ENCODE results near the gene MPV17L2. TPM values are rescaled to one million over a fixed set of nuclear protein-coding genes. Genes with fewer than 3 reads are reported as not detected.
A peak's percentile ranks its signal among the peaks of the same experiment; 100 is the strongest.

MPV17L2 gene
- total RNA-seq, 1 donor from 2014 or later, result 17.2 TPM

DNA sequence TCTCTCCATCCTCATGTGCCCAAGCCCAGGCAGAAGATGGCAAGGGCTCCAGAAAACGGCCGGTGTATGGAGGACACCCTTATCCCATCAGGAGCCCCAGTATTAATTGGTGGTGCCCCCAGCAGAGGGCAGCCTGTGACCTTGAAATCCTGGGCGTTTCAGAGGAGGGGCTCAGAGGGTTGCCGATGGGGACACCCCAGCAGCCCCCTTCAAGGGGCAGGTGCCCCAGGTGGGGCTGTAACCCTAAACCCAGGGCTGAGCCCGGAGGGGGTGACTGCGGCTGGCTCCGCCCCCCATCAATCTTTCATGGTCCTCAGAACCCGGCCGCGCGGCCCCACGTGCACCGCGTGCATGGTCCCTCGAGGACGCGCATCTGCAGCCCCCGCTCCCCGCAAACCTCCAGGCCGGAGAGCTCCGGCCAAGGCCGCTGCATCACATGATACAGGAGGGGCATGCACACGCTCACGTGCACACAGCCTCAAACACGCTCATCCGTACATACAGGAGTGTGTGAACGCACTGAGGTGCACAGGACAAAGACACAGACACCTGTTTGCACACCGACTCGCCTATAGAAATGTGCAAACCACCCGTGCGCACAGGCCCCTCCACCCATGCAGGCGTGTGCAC is 9.9 kb downstream of the MPV17L2 start:
- Mint-ChIP-seq H3K27ac (ENCODE audit: unreplicated experiment) (peak overlapping the region; percentile 12), H3K9me3 (no peaks in the 10 kb centered on the region)

DNA sequence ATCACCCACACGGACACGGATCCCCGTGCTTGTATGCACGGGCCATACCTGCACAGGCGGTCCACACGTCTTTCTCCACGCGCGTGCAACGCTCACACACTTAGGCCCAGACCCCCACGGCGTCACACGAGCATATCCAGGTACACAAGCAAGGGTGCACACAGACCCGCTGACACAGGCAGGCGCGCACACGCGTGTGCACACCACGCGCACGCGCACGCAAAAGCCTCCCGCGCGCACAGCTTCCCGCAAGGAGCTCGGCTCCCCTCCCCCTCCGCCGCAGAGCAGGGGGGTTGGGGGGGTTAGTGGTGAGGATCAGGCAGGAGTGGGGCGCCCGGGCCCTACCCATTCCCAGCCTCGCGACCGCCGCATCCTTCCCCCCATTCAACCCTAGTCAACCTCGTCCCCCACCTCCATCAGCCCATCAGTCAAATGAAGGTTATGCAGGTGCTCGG is 10.4 kb downstream of the MPV17L2 start:
- Mint-ChIP-seq H3K4me3 (peak overlapping the region; percentile 95), H3K36me3 (ENCODE audit: low read depth) (no peaks in the 10 kb centered on the region), H3K27me3 (ENCODE audit: low read depth) (peaks cover 9% of the 10 kb centered on the region), H3K9me3 (no peaks in the 10 kb centered on the region), H3K4me1 (peaks cover 37% of the 10 kb centered on the region), H3K27ac (ENCODE audit: unreplicated experiment) (peak overlapping the region; percentile 12)
- no peak for DNase-seq (ENCODE audit: low read depth, low spot score)
- TF ChIP-seq, protein P1, sequence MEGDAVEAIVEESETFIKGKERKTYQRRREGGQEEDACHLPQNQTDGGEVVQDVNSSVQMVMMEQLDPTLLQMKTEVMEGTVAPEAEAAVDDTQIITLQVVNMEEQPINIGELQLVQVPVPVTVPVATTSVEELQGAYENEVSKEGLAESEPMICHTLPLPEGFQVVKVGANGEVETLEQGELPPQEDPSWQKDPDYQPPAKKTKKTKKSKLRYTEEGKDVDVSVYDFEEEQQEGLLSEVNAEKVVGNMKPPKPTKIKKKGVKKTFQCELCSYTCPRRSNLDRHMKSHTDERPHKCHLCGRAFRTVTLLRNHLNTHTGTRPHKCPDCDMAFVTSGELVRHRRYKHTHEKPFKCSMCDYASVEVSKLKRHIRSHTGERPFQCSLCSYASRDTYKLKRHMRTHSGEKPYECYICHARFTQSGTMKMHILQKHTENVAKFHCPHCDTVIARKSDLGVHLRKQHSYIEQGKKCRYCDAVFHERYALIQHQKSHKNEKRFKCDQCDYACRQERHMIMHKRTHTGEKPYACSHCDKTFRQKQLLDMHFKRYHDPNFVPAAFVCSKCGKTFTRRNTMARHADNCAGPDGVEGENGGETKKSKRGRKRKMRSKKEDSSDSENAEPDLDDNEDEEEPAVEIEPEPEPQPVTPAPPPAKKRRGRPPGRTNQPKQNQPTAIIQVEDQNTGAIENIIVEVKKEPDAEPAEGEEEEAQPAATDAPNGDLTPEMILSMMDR (conservative IDR thresholded peaks at IDR 0.05), result peak; percentile 16

More for the DNA sequence above, 9.9 kb downstream of the MPV17L2 start:
- TF ChIP-seq, protein P1 (conservative IDR thresholded peaks at IDR 0.05), result peak; percentile 26
- no peak for DNase-seq (ENCODE audit: low read depth, low spot score)
- Mint-ChIP-seq H3K36me3 (ENCODE audit: low read depth) (no peaks in the 10 kb centered on the region), H3K4me3 (peak overlapping the region; percentile 95), H3K4me1 (peaks cover 37% of the 10 kb centered on the region), H3K27me3 (ENCODE audit: low read depth) (peaks cover 7% of the 10 kb centered on the region)

DNA sequence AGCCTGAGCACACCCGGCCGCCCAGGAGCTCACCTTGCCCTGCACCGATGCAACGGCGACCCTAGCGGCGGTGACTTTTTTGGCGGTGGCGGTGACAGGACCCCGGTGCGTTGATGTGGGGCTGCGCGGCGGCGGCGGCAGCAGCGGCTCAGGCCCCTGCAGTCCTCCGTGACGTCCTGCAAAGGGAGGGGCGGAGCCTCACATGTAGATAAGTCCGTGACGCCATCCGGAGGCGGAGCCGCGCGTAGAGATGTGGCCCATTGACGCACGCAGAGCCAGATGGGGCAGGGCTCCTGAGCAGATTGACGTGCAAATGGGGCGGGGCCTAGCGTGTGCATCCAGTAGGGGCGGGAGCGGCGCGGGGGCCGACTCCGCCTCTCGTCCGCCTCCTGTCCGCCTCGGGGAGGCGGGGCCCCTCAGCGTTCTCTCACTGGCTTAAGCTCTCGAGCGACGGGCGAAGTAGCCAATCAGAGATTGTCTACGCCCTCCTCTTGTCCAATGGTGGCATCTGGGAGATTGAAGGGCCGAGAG is 10.9 kb downstream of the MPV17L2 start, which contains the start of gene RAB3A:
Gene RAB3A, minus strand, starts transcription at position 180 of the 531 bp plus-strand sequence. CDS start 1,302 bp downstream, outside the sequence.
- TF ChIP-seq, protein P1 (conservative IDR thresholded peaks at IDR 0.05), result peak; percentile 1
- Mint-ChIP-seq H3K4me1 (peaks cover 37% of the 10 kb centered on the region), H3K9me3 (no peaks in the 10 kb centered on the region), H3K36me3 (ENCODE audit: low read depth) (no peaks in the 10 kb centered on the region), H3K27me3 (ENCODE audit: low read depth) (peaks cover 13% of the 10 kb centered on the region), H3K4me3 (peak within 1 kb of the TSS; percentile 95), H3K27ac (ENCODE audit: unreplicated experiment) (peak within 1 kb of the TSS; percentile 89)
- DNase-seq (ENCODE audit: low read depth, low spot score), result peak; percentile 97

DNA sequence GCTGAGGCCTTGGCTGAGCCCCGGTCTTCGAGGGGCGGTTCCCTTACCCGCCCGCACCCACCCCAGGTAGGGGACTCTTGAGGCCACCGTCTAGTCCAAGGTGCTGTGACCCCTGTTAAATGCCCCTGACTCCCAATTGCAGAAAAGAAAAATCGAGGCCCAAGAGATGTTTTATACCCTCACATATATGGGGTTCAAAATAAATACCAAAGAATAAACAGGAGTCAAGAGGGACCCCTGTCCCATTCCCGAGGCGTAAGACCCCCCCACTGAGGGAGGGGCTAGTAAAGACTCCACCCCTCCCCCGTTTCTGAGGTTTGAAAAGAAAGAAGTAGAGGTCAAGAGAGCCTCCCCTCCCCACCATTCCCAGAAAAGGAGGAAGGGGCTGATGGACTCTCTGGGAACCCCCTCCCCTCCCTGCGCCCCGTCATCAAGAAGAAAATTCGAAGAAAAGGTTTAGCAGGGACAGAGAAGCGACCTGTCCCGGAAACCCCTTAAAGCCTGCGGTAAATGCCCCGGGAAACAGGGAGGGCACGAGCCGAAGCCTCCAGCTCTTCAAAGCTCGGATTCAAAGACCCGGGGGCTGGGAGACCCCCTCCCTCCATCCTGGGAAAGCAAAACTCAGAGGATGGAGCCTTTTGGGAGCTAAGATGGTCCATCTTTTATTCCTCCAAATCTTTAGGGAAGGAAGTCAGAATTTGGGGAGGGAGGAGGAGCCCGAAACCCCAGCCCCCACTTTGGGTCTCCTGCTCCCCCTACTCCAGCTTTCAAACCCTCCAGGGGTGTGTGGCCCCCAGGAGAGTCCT is 11.6 kb downstream of the MPV17L2 start:
- peaks cover 13% of the 10 kb centered on the region for H3K27me3 Mint-ChIP-seq (ENCODE audit: low read depth)
- H3K4me3 Mint-ChIP-seq, result peak overlapping the region; percentile 95

More for the DNA sequence above, 11.6 kb downstream of the MPV17L2 start:
- H3K9me3 Mint-ChIP-seq, result no peaks in the 10 kb centered on the region
- peaks cover 37% of the 10 kb centered on the region for H3K4me1 Mint-ChIP-seq
- H3K36me3 Mint-ChIP-seq (ENCODE audit: low read depth), result no peaks in the 10 kb centered on the region
- peak overlapping the region; percentile 89 for H3K27ac Mint-ChIP-seq (ENCODE audit: unreplicated experiment)
- peak; percentile 69 for DNase-seq (ENCODE audit: low read depth, low spot score)
- TF ChIP-seq, protein P1 (conservative IDR thresholded peaks at IDR 0.05), result no peak
